ENCODE data around the gene FKBP5.
"Not testable (repeated sequence)": the region's sequence is repeated elsewhere in the genome, so short reads cannot be mapped to it uniquely, and the experiment has no call there.

The FKBP5 gene

GRCh38 chr6:35723587-35723986 lies 34.9 kb upstream of the FKBP5 start:
- no peak for DNase-seq

GRCh38 chr6:35722121-35722761 lies 33.5 kb upstream of the FKBP5 start:
- no peak for DNase-seq

GRCh38 chr6:35719830-35720733 lies 31.4 kb upstream of the FKBP5 start:
- DNase-seq: peak; percentile 88

GRCh38 chr6:35719404-35719829 lies 30.7 kb upstream of the FKBP5 start:
- DNase-seq: peak; percentile 54

GRCh38 chr6:35718911-35719381 lies 30.2 kb upstream of the FKBP5 start:
- peak; percentile 70 for DNase-seq

GRCh38 chr6:35718375-35718736 lies 29.6 kb upstream of the FKBP5 start:
- no peak for DNase-seq

GRCh38 chr6:35717449-35718374 lies 29.0 kb upstream of the FKBP5 start:
- DNase-seq: peak; percentile 63

GRCh38 chr6:35716798-35717197 lies 28.1 kb upstream of the FKBP5 start:
- DNase-seq: no peak

GRCh38 chr6:35713006-35713767 lies 24.5 kb upstream of the FKBP5 start:
- peak; percentile 73 for DNase-seq

- no peak for DNase-seq
These were observed 23.0 kb upstream of the FKBP5 start for GRCh38 chr6:35711731-35712130.

- DNase-seq: no peak
These were observed 21.6 kb upstream of the FKBP5 start for GRCh38 chr6:35710241-35710847.

- DNase-seq: no peak
These were observed 19.9 kb upstream of the FKBP5 start for GRCh38 chr6:35708585-35708984.

- DNase-seq: no peak
These were observed 19.1 kb upstream of the FKBP5 start for GRCh38 chr6:35707714-35708407.

- peak; percentile 70 for DNase-seq
These were observed 17.8 kb upstream of the FKBP5 start for GRCh38 chr6:35706468-35706867.

GRCh38 chr6:35703554-35703953 lies 14.8 kb upstream of the FKBP5 start:
- peak; percentile 46 for DNase-seq

GRCh38 chr6:35698858-35699257 lies 10.1 kb upstream of the FKBP5 start:
- DNase-seq: no peak

- not testable (repeated sequence) for DNase-seq
These were observed 9.7 kb upstream of the FKBP5 start for GRCh38 chr6:35698430-35698829.

GRCh38 chr6:35694462-35694861 lies 5.7 kb upstream of the FKBP5 start:
- DNase-seq: no peak

- DNase-seq: peak; percentile 74
These were observed 2.5 kb upstream of the FKBP5 start for GRCh38 chr6:35691027-35691824.

GRCh38 chr6:35690484-35690883 lies 1.8 kb upstream of the FKBP5 start:
- no peak for DNase-seq

Measured in hematopoietic multipotent progenitor cell treated with erythropoietin and hydrocortisone succinate and interleukin-3 and kit ligand, for 4 days (in vitro differentiated cells).